GM23248 (cell line): ENCODE data around the gene OPHN1. TPM values are rescaled to one million over a fixed set of nuclear protein-coding genes. Genes with fewer than 3 reads are reported as not detected.

ENCODE experiments used
- DNase-seq: peaks from one replicate; pipeline ENCODE4 v3.0.0-alpha.2; 2015
- H2AFZ ChIP-seq: fragments of 200-600 bp; sonication (generic); 2 replicates; pipeline ENCODE4 v1.6.1; 2016; ENCODE audit warnings: antibody characterized with exemption
- H3F3A ChIP-seq: fragments of 200-600 bp; sonication (generic); 2 replicates; pipeline ENCODE4 v1.6.1; 2016; ENCODE audit warnings: mild to moderate bottlenecking, antibody characterized with exemption, mixed run types; ENCODE audit not compliant: insufficient read depth
- H3K27ac ChIP-seq: fragments of 200-600 bp; sonication (generic); 2 replicates; pipeline ENCODE4 v1.5.1; 2016; ENCODE audit warnings: mild to moderate bottlenecking
- H3K27me3 ChIP-seq: fragments of 200-600 bp; sonication (generic); replicated peaks from 2 replicates; pipeline ENCODE4 v1.6.1; 2016; ENCODE audit warnings: mild to moderate bottlenecking; ENCODE audit not compliant: insufficient read depth
- H3K36me3 ChIP-seq: fragments of 200-600 bp; sonication (generic); 2 replicates; pipeline ENCODE4 v1.6.1; 2016; ENCODE audit warnings: low read depth, mild to moderate bottlenecking
- H3K4me1 ChIP-seq: fragments of 200-600 bp; sonication (generic); 2 replicates; pipeline ENCODE4 v1.6.1; 2016; ENCODE audit warnings: mild to moderate bottlenecking; ENCODE audit not compliant: insufficient read depth
- H3K4me2 ChIP-seq: fragments of 200-600 bp; sonication (generic); one replicate; pipeline ENCODE4 v1.6.1; 2016; ENCODE audit warnings: mild to moderate bottlenecking; ENCODE audit not compliant: unreplicated experiment
- H3K4me3 ChIP-seq: fragments of 200-600 bp; sonication (generic); 2 replicates; pipeline ENCODE4 v1.5.1; 2016; ENCODE audit warnings: mild to moderate bottlenecking
- H3K79me2 ChIP-seq: fragments of 200-600 bp; sonication (generic); 2 replicates; pipeline ENCODE4 v1.6.1; 2016; ENCODE audit warnings: mild to moderate bottlenecking; ENCODE audit not compliant: insufficient read depth
- H3K9ac ChIP-seq: fragments of 200-600 bp; sonication (generic); 2 replicates; pipeline ENCODE4 v1.6.1; 2016; ENCODE audit warnings: mild to moderate bottlenecking
- H3K9me2 ChIP-seq: fragments of 200-600 bp; sonication (generic); 2 replicates; pipeline ENCODE4 v1.6.1; 2016; ENCODE audit warnings: mixed run types, mild to moderate bottlenecking, moderate library complexity; ENCODE audit not compliant: insufficient read depth
- H3K9me3 ChIP-seq: fragments of 200-600 bp; sonication (generic); one replicate; pipeline ENCODE4 v1.6.1; 2017; ENCODE audit warnings: low read depth
- H4K20me1 ChIP-seq: fragments of 200-600 bp; sonication (generic); 2 replicates; pipeline ENCODE4 v1.6.0; 2016; ENCODE audit not compliant: insufficient read depth
- EZH2 ChIP-seq: fragments of 200-600 bp; sonication (generic); IDR thresholded peaks from 2 replicates; pipeline ENCODE4 v1.6.1; 2018; ENCODE audit warnings: antibody characterized with exemption, mild to moderate bottlenecking; ENCODE audit not compliant: insufficient read depth, poor library complexity, severe bottlenecking
- EZH2phosphoT487 ChIP-seq: fragments of 200-600 bp; sonication (generic); IDR thresholded peaks from 2 replicates; pipeline ENCODE4 v1.6.1; 2018; ENCODE audit warnings: antibody characterized with exemption, moderate library complexity, mild to moderate bottlenecking, low read depth; ENCODE audit not compliant: insufficient read depth
- WGBS, 2 experiments: methylation state at CpG; one replicate each; pipeline ENCODE4 v1.1.6; 2015 to 2017; ENCODE audit warnings: low lambda C conversion rate in 2 of 2, low coverage in 1 of 2; ENCODE audit errors: missing lambda C conversion rate in 2 of 2; 5-methylcytosine and 5-hydroxymethylcytosine counted together
- in situ Hi-C: fragments of 300-500 bp; cut with MboI; formaldehyde crosslinking; loops from 2 replicates; pipeline ENCODE4 v1.15.0; 2020
- polyA plus RNA-seq: library from polyadenylated mRNA; unstranded; fragments of >200 nt; fragmentation: Nextera tagmentation; extraction: Ambion mirVana; gene quantifications from 2 replicates; pipeline ENCODE4 v1.2.1, GENCODE V29; 2016
- total RNA-seq: library from RNA; depleted of rRNA; stranded (reverse); fragments of >200 nt; shearing (Covaris generic); gene quantifications from 2 replicates; pipeline ENCODE4 v1.2.3, GENCODE V29; 2014

Gene OPHN1
- total and polyA plus RNA-seq, 2 experiments from 2014 or later = 4.3 to 4.5 TPM

GRCh38 chrX:68209008-68209407 is 224.3 kb downstream of the OPHN1 start:
- no peak for TF ChIP-seq EZH2
- TF ChIP-seq EZH2phosphoT487 = no peak
- Histone ChIP-seq H3K79me2 (no peaks in the 10 kb centered on the region), H3K9me2 (no peaks in the 10 kb centered on the region), H3K36me3 (no peaks in the 10 kb centered on the region), H4K20me1 (no peaks in the 10 kb centered on the region), H3K4me1 (no peaks in the 10 kb centered on the region), H3F3A (no peaks in the 10 kb centered on the region), H3K9ac (no peak overlapping the region), H3K9me3 (no peaks in the 10 kb centered on the region), H3K4me2 (no peak overlapping the region), H2AFZ (no peak overlapping the region), H3K4me3 (no peak overlapping the region), H3K27ac (no peak overlapping the region), H3K27me3 (no peaks in the 10 kb centered on the region)
- in situ Hi-C loops = no loop called here
- 92 to 100% methylated on average over 1 of the region's 1 CpG for WGBS, 2 experiments
- DNase-seq = no peak

- no peak overlapping the region for H3K27ac ChIP-seq
- no peak overlapping the region for H3K4me2 ChIP-seq
- H3K9me3 ChIP-seq = no peaks in the 10 kb centered on the region
- no peak overlapping the region for H2AFZ ChIP-seq
- 100% methylated on average over 1 of the region's 1 CpG for WGBS, 2 experiments
- no peaks in the 10 kb centered on the region for H3F3A ChIP-seq
- no peaks in the 10 kb centered on the region for H3K9me2 ChIP-seq
- no peak overlapping the region for H3K4me3 ChIP-seq
- H3K79me2 ChIP-seq = no peaks in the 10 kb centered on the region
- no peak overlapping the region for H3K9ac ChIP-seq
- DNase-seq = no peak
- H4K20me1 ChIP-seq = no peaks in the 10 kb centered on the region
- in situ Hi-C loops = no loop called here
- no peaks in the 10 kb centered on the region for H3K36me3 ChIP-seq
- TF ChIP-seq EZH2 (no peak), EZH2phosphoT487 (no peak)
- no peaks in the 10 kb centered on the region for H3K4me1 ChIP-seq
- no peaks in the 10 kb centered on the region for H3K27me3 ChIP-seq
Observed at GRCh38 chrX:68204521-68205038, 228.7 kb downstream of the OPHN1 start.

DNA sequence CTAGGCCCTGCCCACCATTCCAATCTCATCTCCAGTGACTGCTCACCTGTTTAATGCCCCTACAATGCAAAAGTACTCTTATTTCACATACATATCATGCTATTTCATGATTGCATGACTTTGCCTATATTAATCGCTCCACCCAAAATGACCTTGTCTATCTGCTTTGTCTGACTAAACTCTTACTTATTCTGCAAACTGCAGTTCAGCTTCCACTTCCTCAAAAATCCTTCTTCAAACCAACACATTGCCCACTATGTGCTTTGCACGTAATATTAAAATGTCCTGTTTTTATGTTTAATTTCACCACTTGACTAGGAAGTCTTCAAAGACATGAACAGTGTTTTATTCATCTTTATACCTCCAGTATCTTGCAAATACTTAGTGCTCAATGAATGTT is 229.6 kb downstream of the OPHN1 start:
- H3K27ac ChIP-seq = no peak overlapping the region
- 94 to 100% methylated on average over 2 of the region's 2 CpGs for WGBS, 2 experiments
- no peak for TF ChIP-seq EZH2phosphoT487
- TF ChIP-seq EZH2 = no peak
- H3K9ac ChIP-seq = no peak overlapping the region
- H3K4me1 ChIP-seq = no peaks in the 10 kb centered on the region
- no peaks in the 10 kb centered on the region for H3F3A ChIP-seq
- no peaks in the 10 kb centered on the region for H3K27me3 ChIP-seq
- no peak for DNase-seq
- H3K4me2 ChIP-seq = no peak overlapping the region
- no peaks in the 10 kb centered on the region for H3K79me2 ChIP-seq
- H3K9me3 ChIP-seq = no peaks in the 10 kb centered on the region
- H2AFZ ChIP-seq = no peak overlapping the region
- H4K20me1 ChIP-seq = no peaks in the 10 kb centered on the region
- H3K9me2 ChIP-seq = no peaks in the 10 kb centered on the region
- in situ Hi-C loops = no loop called here
- no peaks in the 10 kb centered on the region for H3K36me3 ChIP-seq
- H3K4me3 ChIP-seq = no peak overlapping the region

DNA sequence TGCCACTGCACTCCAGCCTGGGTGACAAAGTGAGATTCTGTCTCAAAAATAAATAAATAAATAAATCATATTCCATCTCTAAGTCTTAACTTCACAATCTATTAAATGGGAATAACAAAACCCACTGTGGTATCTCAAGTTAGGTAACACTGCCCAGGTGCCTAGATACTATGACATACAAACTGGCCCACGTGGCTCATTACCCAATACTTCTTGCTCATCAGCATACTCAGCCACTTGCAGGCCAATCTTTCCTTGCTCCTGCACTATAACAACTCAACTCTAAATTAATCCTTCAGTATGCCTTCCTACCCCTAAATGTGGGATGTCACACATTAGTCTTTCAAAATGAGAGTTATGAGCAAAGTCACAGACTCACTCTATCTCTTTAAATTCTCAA is 230.1 kb downstream of the OPHN1 start:
- Histone ChIP-seq H3K27ac (no peak overlapping the region), H3K36me3 (no peaks in the 10 kb centered on the region), H3K4me2 (no peak overlapping the region), H4K20me1 (no peaks in the 10 kb centered on the region), H3K4me1 (no peaks in the 10 kb centered on the region), H3K79me2 (no peaks in the 10 kb centered on the region), H3K4me3 (no peak overlapping the region), H3K9me3 (no peaks in the 10 kb centered on the region), H3K9ac (no peak overlapping the region), H3K27me3 (no peaks in the 10 kb centered on the region), H2AFZ (no peak overlapping the region), H3F3A (no peaks in the 10 kb centered on the region), H3K9me2 (no peaks in the 10 kb centered on the region)
- DNase-seq = no peak
- in situ Hi-C loops = no loop called here
- 100% methylated on average over 1 of the region's 1 CpG for WGBS, 2 experiments
- TF ChIP-seq EZH2phosphoT487 = no peak
- no peak for TF ChIP-seq EZH2
